GM19025 (cell line): ENCODE results near the gene IFI27L2.

Experiments used
- ATAC-seq: cut with Tn5 transposase; IDR thresholded peaks from one replicate; pipeline ENCODE4 v1.9.1; 2021; ENCODE audit warnings: mild to moderate bottlenecking, low read depth, moderate library complexity; ENCODE audit not compliant: unreplicated experiment

IFI27L2 gene

DNA sequence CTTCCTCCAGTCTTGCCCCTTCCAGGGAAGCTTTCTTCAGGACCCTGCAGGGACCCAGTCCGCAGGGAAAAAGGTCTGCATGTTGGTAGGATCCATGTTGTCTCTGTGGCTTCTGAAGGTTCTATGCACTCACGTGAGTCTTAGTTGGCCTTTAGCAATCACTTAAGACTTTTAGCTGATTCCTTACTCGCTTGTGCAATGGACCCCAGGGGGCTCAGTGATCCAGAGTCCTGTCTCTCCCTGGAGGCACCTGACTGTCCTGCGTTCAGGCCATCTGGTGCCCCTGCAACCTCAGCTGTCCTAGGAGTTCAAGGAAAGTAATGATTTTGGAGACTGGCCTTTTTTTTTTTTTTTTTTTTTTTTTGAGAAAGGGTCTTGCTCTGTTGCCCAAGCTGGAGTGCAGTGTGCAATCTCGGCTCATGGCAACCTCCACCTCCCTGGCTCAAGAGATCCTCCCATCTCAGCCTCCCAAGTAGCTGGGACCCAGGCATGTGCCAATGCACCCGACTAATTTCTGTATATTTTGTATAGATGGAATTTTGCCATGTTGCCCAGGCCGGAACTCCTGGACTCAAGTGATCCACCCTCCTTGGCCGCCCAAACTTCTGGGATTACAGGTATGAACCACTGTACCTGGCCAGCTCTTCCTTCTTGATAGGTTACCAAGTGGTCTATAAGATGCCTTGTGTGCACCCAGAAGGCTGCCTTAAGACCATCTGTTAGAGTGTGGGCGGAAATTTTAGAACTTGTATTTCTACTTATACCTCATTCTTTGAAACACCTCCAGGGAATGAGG lies 4.6 kb downstream of the IFI27L2 start:
- ATAC-seq: no peak

- ATAC-seq: no peak
These were observed 5.5 kb downstream of the IFI27L2 start for GRCh38 chr14:94123868-94124267.

DNA sequence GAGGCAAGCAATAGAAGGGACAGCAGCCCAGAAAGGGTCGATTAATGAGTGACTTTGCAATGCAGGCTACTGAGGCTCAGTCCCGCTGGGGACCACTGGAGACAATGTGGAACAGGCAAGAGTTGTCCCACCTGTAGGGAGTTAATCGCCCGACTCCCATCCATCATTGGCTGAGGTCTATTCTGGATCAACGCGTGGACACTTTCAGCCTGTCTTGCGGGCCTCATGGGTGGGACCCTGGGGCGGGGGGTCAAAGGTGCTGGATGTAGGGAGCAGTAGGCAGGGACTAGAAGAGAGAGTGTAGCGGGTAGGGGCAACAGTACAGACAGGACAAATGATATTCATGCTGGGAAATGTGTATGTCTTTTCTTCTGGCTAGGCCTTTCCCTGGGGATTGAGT lies 6.1 kb downstream of the IFI27L2 start:
- ATAC-seq: no peak

GRCh38 chr14:94122438-94122837 lies 7.0 kb downstream of the IFI27L2 start:
- no peak for ATAC-seq

- ATAC-seq: no peak
These were observed 7.9 kb downstream of the IFI27L2 start for GRCh38 chr14:94121485-94121884.

- no peak for ATAC-seq
These were observed 8.6 kb downstream of the IFI27L2 start for GRCh38 chr14:94120667-94121340.

GRCh38 chr14:94119071-94119470 lies 10.3 kb downstream of the IFI27L2 start:
- ATAC-seq: no peak

DNA sequence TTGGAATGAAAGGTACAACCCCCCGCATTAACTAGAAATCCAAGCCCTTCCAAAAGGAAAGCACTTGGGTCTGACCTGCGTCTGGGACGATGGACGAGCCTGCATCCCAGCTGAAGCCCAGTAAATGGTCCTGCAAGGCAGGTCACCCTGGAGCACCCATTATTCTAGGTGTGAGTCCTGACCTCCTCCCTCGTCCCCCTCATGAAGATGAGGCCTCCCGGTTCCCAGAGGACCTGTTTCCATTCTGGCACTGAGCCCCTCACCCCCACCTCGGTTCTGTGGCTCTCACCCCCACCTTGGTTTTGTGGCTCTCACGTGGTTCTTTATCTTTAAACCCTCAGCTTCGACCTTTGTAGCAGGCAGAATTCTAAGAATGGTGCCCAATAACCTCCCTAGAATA lies 11.5 kb downstream of the IFI27L2 start:
- no peak for ATAC-seq

- no peak for ATAC-seq
These were observed 12.7 kb downstream of the IFI27L2 start for GRCh38 chr14:94116701-94117100.

GRCh38 chr14:94115631-94116030 lies 13.8 kb downstream of the IFI27L2 start:
- no peak for ATAC-seq

- ATAC-seq: no peak
These were observed 14.3 kb downstream of the IFI27L2 start for GRCh38 chr14:94115058-94115591.

DNA sequence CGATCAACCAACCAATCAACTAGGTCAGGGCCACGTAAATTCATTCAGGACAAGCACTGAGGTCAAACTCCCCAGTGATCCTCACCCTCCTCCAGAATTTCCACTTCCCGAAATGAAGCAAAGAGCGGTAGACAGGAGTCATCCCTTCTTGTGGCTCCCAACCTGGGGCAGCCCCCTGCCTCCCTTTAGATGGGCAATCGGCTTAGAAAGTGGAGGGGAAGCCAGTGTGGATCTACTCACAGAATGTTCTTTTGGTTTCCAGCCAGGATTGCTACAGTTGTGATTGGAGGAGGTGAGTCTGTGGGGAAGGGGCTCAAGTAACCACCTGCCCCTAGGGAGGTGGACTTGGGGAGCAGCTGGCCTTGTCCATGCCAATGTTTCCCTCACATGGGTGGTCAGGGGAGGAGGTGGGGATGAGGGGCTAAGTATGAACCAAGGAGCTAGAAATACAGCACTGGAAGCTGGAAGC lies 14.8 kb downstream of the IFI27L2 start:
- ATAC-seq: no peak

DNA sequence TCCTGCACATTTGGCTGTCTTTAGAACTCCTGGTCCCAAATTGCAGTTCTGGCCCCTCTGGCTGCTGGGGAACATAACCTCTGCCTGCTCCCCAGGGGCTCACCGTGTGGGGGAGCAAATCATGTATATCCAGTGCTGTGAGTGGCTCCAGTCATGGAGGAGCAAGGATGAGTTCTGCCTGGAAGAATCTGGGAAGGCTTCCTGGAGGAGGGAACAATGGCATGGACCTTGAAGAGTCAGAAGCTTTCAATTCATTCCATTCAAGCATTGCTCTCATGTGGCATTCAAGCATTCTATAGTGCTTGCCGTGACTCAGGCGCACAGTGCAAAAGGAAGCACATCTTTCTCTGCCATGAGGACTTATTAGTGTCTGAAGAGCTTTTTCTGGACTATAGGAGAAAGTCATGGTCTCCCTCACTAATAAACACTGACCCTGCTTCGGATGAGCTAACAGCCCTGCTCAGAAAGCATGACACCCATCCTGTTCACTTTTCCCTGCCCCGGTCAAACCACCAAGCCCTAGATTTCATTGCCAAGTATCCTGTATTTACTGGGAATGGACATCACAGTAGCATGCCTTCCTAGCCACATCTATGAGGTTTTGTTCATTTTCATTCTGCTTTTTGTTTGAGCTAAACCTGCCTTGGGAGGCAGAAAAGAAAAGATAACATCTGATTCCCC lies 15.4 kb downstream of the IFI27L2 start:
- no peak for ATAC-seq

DNA sequence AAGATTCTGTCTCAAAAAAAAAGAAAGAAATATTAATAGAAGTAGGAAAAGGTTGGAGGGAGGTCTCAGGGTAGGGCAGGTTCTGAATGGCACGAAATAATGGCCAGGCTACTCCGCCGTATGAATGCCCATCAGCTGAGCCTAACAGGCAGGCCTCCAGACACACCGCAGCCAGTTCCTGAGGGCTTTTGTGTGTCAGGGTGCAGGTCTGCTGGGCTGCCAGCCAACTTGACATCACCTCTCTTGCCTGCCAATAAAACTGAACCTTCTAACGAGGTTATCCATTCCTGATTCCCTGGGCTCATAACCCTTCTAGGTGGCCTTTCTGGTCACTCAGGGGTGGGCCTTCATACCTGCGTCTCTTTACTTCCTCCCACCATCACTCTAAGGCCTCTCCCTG lies 15.9 kb downstream of the IFI27L2 start:
- ATAC-seq: no peak

GRCh38 chr14:94113073-94113472 lies 16.3 kb downstream of the IFI27L2 start:
- ATAC-seq: no peak

DNA sequence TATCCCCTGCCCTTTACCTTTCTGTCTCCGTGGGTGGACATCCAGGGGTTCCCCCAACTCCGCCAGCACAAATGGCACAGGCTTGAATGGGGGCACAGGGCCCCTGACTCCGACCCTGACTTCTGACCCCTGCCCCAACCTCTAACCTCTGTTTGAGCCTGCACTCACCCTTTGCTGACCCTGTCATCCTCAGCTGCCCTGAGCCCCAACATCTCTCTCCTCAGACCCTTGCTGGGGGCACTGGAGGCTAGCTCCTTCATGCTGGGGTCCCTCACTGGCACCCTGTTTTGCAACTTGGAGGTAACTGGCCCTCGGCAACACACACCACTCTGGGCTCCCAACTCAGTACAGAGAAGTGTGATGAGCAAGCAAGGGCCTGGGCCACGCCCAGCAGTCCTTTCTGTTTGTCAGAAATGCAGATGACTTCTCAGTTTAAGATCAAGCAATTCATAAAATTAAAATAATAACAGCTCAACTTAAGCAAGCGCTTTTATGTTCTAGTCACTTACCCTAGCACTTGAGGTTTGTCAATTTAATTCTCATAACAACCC lies 16.8 kb downstream of the IFI27L2 start:
- ATAC-seq: no peak

- no peak for ATAC-seq
These were observed 17.9 kb downstream of the IFI27L2 start for GRCh38 chr14:94111276-94112095.

GRCh38 chr14:94110552-94111181 lies 18.7 kb downstream of the IFI27L2 start, which contains the start of gene IFI27:
IFI27 (plus strand) TSS chr14:94110736.
- no peak for ATAC-seq

DNA sequence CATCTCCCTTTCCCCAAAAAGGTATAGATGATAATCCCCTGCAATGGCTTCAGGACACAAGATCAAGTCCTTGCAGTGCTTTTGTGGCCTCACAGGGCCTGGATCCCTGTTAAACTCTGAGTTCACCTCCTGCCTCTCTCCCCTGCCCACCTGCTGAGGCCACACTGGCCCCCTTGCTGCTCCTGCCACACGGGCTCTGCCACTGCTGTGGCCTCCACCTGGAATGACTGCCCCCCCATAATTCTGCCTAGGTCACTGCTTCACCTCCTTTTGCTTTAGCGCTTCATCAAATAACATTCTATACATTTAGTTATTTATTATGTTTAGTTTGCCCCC lies 19.5 kb downstream of the IFI27L2 start:
- no peak for ATAC-seq

- no peak for ATAC-seq
These were observed 24.7 kb downstream of the IFI27L2 start for GRCh38 chr14:94104731-94105130.
